Measurements from ENCODE around the gene GGTLC2. TPM values are rescaled to one million over a fixed set of nuclear protein-coding genes. Genes with fewer than 3 reads are reported as not detected.

GGTLC2 gene
- total RNA-seq, 1 donor from 2014 or later: not detected

DNA sequence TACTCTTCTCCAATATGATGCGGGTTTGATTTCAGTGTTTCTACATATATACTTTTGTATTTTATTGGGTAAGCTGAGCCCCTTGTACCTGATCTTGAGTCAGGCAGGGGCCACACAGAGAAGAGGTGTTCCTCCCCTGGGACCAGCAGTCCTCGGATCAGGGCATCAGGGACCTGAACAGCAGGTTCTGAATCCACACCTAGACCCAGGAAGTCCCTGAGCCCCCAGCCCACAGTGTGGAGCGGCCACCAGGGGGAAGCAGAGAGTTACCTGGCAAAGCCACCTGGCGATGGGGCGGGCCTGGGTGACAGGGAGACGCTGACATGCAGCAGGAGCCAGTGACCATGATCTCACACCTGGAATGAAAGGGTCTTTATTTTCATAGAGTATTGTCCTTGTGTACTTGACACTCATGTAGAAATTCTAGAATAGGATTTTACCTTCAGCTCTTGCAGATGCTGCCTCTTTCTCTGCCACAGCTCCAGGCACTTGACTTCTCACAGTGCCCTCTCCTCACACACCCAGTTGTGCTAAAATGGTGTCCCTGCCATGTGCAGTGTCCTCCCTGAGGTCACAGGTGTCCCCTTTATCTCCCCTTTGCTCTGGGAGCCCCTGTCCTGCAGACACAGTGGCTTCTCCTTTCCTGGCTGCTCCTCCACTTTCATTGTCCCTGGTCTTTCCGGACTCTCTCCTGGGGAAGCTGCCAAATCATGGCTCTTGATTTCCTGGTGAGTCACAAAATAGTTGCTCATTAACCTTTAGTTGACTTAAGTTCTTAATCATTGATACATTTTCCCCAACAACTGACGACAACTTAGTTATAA is 48.5 kb downstream of the GGTLC2 start:
- Mint-ChIP-seq H3K9me3 (ENCODE audit: unreplicated experiment) (no peaks in the 10 kb centered on the region), H3K4me1 (ENCODE audit: unreplicated experiment) (no peaks in the 10 kb centered on the region), H3K36me3 (ENCODE audit: low read depth, unreplicated experiment) (no peaks in the 10 kb centered on the region), H3K4me3 (ENCODE audit: unreplicated experiment) (no peak overlapping the region), H3K27me3 (ENCODE audit: unreplicated experiment) (peaks cover 3% of the 10 kb centered on the region), H3K27ac (ENCODE audit: unreplicated experiment) (no peak overlapping the region)
- peak; percentile 70 for DNase-seq (ENCODE audit: low spot score)
- TF ChIP-seq, protein P1, sequence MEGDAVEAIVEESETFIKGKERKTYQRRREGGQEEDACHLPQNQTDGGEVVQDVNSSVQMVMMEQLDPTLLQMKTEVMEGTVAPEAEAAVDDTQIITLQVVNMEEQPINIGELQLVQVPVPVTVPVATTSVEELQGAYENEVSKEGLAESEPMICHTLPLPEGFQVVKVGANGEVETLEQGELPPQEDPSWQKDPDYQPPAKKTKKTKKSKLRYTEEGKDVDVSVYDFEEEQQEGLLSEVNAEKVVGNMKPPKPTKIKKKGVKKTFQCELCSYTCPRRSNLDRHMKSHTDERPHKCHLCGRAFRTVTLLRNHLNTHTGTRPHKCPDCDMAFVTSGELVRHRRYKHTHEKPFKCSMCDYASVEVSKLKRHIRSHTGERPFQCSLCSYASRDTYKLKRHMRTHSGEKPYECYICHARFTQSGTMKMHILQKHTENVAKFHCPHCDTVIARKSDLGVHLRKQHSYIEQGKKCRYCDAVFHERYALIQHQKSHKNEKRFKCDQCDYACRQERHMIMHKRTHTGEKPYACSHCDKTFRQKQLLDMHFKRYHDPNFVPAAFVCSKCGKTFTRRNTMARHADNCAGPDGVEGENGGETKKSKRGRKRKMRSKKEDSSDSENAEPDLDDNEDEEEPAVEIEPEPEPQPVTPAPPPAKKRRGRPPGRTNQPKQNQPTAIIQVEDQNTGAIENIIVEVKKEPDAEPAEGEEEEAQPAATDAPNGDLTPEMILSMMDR (IDR thresholded peaks at IDR 0.05; ENCODE audit: unreplicated experiment): peak; percentile 83

DNA sequence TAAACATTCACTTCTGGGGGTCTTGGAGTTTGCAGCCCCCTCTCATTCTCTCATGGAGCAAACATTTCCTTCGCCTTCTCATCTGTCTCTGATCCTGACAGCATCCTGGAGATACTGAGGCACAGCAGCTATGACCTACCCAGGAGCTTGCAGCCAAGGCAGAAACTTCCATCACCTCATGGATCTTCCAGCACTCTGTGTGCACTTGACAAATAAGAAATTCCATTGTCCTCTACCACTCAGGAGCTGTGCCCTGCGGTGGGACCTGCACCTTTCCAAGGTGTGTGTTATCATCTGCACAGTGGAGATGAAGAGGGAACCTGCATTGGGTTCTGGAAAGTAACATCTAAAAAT is 49.1 kb downstream of the GGTLC2 start:
- Mint-ChIP-seq H3K4me3 (ENCODE audit: unreplicated experiment) (no peak overlapping the region), H3K9me3 (ENCODE audit: unreplicated experiment) (no peaks in the 10 kb centered on the region), H3K4me1 (ENCODE audit: unreplicated experiment) (peaks cover 6% of the 10 kb centered on the region), H3K36me3 (ENCODE audit: low read depth, unreplicated experiment) (no peaks in the 10 kb centered on the region), H3K27me3 (ENCODE audit: unreplicated experiment) (peaks cover 2% of the 10 kb centered on the region), H3K27ac (ENCODE audit: unreplicated experiment) (no peak overlapping the region)
- no peak for DNase-seq (ENCODE audit: low spot score)
- TF ChIP-seq, protein P1 (IDR thresholded peaks at IDR 0.05; ENCODE audit: unreplicated experiment): no peak

DNA sequence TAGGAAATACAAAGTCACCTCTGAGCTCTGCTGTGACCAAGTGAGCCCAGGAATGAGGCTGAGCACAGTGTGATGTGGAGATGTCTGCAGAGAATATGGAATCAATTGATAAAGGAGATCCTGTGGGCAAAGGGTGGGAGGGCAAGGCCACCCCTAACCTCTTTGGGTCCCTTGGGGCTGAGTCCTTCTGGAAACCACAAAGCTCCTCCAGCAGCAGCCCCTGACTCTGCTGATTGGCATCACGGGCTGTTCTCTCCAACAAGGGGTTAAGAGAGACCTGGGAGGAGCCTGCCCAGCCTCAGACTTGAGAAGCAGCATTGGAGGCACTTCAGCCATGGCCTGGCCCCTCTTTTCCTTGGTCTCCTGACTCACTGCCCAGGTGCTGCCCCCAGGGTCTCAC is 49.7 kb downstream of the GGTLC2 start:
- Mint-ChIP-seq H3K27ac (ENCODE audit: unreplicated experiment) (no peak overlapping the region), H3K36me3 (ENCODE audit: low read depth, unreplicated experiment) (no peaks in the 10 kb centered on the region), H3K4me1 (ENCODE audit: unreplicated experiment) (peaks cover 11% of the 10 kb centered on the region), H3K9me3 (ENCODE audit: unreplicated experiment) (no peaks in the 10 kb centered on the region), H3K27me3 (ENCODE audit: unreplicated experiment) (peaks cover 2% of the 10 kb centered on the region), H3K4me3 (ENCODE audit: unreplicated experiment) (no peak overlapping the region)
- TF ChIP-seq, protein P1 (IDR thresholded peaks at IDR 0.05; ENCODE audit: unreplicated experiment): no peak
- no peak for DNase-seq (ENCODE audit: low spot score)

DNA sequence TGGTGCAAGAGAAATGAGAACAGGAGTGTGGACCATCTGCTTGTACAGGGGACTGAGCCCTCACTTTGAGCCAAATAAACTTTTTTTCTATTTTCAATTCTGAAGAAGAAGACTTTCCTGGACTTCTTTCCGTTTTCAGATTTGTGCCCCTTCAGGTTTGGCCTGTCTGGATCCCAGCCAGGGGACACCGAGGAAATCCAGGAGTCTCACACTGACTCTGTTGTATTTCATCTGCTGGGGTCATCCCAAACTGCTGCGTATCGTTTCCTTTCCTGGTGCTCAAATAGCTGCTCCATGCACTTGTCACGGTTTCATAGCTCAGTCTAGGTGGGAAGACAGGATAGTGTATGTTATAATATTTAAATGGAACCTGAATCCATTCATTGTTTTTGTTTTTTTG is 51.7 kb downstream of the GGTLC2 start:
- TF ChIP-seq, protein P1 (IDR thresholded peaks at IDR 0.05; ENCODE audit: unreplicated experiment): no peak
- no peak for DNase-seq (ENCODE audit: low spot score)
- H3K4me1 Mint-ChIP-seq (ENCODE audit: unreplicated experiment): peaks cover 11% of the 10 kb centered on the region
- H3K27me3 Mint-ChIP-seq (ENCODE audit: unreplicated experiment): peaks cover 4% of the 10 kb centered on the region
- H3K9me3 Mint-ChIP-seq (ENCODE audit: unreplicated experiment): no peaks in the 10 kb centered on the region
- H3K4me3 Mint-ChIP-seq (ENCODE audit: unreplicated experiment): no peak overlapping the region
- H3K36me3 Mint-ChIP-seq (ENCODE audit: low read depth, unreplicated experiment): no peaks in the 10 kb centered on the region
- H3K27ac Mint-ChIP-seq (ENCODE audit: unreplicated experiment): no peak overlapping the region

Other genes starting within 250 kb of the GGTLC2 start
- 6.8 TPM for gene ZNF280B, start 135.9 kb upstream of the GGTLC2 start, total RNA-seq (ENCODE audit: unreplicated experiment)
- gene ZNF280A, start 124.3 kb upstream of the GGTLC2 start, total RNA-seq (ENCODE audit: unreplicated experiment): 0.51 TPM
- not detected for gene PRAME, start 85.3 kb upstream of the GGTLC2 start, total RNA-seq (ENCODE audit: unreplicated experiment)
- not detected for gene IGLL5, start 243.2 kb downstream of the GGTLC2 start, total RNA-seq (ENCODE audit: unreplicated experiment)